COLO668 (cell line): ENCODE measurements around the gene ANKRD34C.

Experiments
- DNase-seq: peaks from one replicate; lab custom pipeline; 2025; ENCODE audit not compliant: unreplicated experiment; lab: John Stamatoyannopoulos, UW

Gene ANKRD34C

GRCh38 chr15:79282371-79283251 is at the start of gene ANKRD34C:
Gene ANKRD34C (plus strand): TSS chr15:79282722. CDS start chr15:79293285, 10,563 bp downstream.
- no peak for DNase-seq

GRCh38 chr15:79233236-79233635 is 49.3 kb upstream of the ANKRD34C start:
- no peak for DNase-seq

GRCh38 chr15:79240036-79240435 is 42.5 kb upstream of the ANKRD34C start:
- no peak for DNase-seq

- DNase-seq, result no peak
These were observed 38.8 kb upstream of the ANKRD34C start for GRCh38 chr15:79243723-79244122.

- no peak for DNase-seq
These were observed 37.6 kb upstream of the ANKRD34C start for GRCh38 chr15:79244876-79245275.

GRCh38 chr15:79248183-79248582 is 34.3 kb upstream of the ANKRD34C start:
- no peak for DNase-seq

- DNase-seq, result no peak
These were observed 25.1 kb upstream of the ANKRD34C start for GRCh38 chr15:79257454-79257853.

GRCh38 chr15:79261836-79262235 is 20.7 kb upstream of the ANKRD34C start:
- DNase-seq, result no peak

GRCh38 chr15:79265167-79265566 is 17.4 kb upstream of the ANKRD34C start:
- DNase-seq, result no peak

- DNase-seq, result no peak
These were observed 16.4 kb upstream of the ANKRD34C start for GRCh38 chr15:79265987-79266579.

GRCh38 chr15:79283252-79284048 is 928 bp downstream of the ANKRD34C start:
- DNase-seq, result no peak

GRCh38 chr15:79290642-79291275 is 8.2 kb downstream of the ANKRD34C start:
- DNase-seq, result no peak

GRCh38 chr15:79292011-79292410 is 9.5 kb downstream of the ANKRD34C start:
- DNase-seq, result no peak

GRCh38 chr15:79294075-79294474 is 11.6 kb downstream of the ANKRD34C start:
- DNase-seq, result no peak

GRCh38 chr15:79296583-79296982 is 14.1 kb downstream of the ANKRD34C start:
- no peak for DNase-seq

- no peak for DNase-seq
These were observed 16.8 kb downstream of the ANKRD34C start for GRCh38 chr15:79299126-79299840.

GRCh38 chr15:79299841-79300235 is 17.3 kb downstream of the ANKRD34C start:
- DNase-seq, result no peak

- no peak for DNase-seq
These were observed 24.7 kb downstream of the ANKRD34C start for GRCh38 chr15:79307251-79307650.

GRCh38 chr15:79308874-79309273 is 26.4 kb downstream of the ANKRD34C start:
- no peak for DNase-seq

- no peak for DNase-seq
These were observed 28.1 kb downstream of the ANKRD34C start for GRCh38 chr15:79310612-79310984.
